Epithelial cell of proximal tubule (primary cell): Measurements from ENCODE around the gene AGAP3. TPM values are rescaled to one million over a fixed set of nuclear protein-coding genes. Genes with fewer than 3 reads are reported as not detected.

Source experiments
- DNase-seq: peaks from one replicate; pipeline ENCODE4 v3.0.0-alpha.2; 2011; ENCODE audit warnings: low read depth
- H3K4me3 ChIP-seq: 2 replicates; pipeline ENCODE4 v1.5.1; 2011; ENCODE audit warnings: low read depth, mild to moderate bottlenecking, low read length
- CTCF ChIP-seq: conservative IDR thresholded peaks from 2 replicates; pipeline ENCODE4 v1.5.1; 2012; ENCODE audit warnings: low read depth, mild to moderate bottlenecking, low read length
- total RNA-seq: library from RNA; depleted of rRNA; stranded (reverse); fragments of >200 nt; gene quantifications from 2 replicates; pipeline ENCODE4 v1.2.3, GENCODE V29; 2015

AGAP3 gene
- total RNA-seq, 1 donor from 2014 or later, result 60.1 TPM

GRCh38 chr7:151118108-151119054 is 32.1 kb downstream of the AGAP3 start:
- TF ChIP-seq CTCF, result no peak
- H3K4me3 ChIP-seq, result no peak overlapping the region
- no peak for DNase-seq

- H3K4me3 ChIP-seq, result no peak overlapping the region
- no peak for TF ChIP-seq CTCF
- no peak for DNase-seq
Observed at GRCh38 chr7:151119055-151119415, 32.8 kb downstream of the AGAP3 start.

- TF ChIP-seq CTCF, result no peak
- H3K4me3 ChIP-seq, result no peak overlapping the region
- DNase-seq, result no peak
Observed at GRCh38 chr7:151119902-151120301, 33.6 kb downstream of the AGAP3 start.

- no peak for TF ChIP-seq CTCF
- DNase-seq, result no peak
- H3K4me3 ChIP-seq, result no peak overlapping the region
Observed at GRCh38 chr7:151120896-151121295, 34.6 kb downstream of the AGAP3 start.

GRCh38 chr7:151121380-151122170 is 35.3 kb downstream of the AGAP3 start:
- no peak overlapping the region for H3K4me3 ChIP-seq
- no peak for DNase-seq
- TF ChIP-seq CTCF, result no peak

GRCh38 chr7:151122276-151122675 is 36.0 kb downstream of the AGAP3 start:
- TF ChIP-seq CTCF, result no peak
- no peak overlapping the region for H3K4me3 ChIP-seq
- no peak for DNase-seq

- no peak overlapping the region for H3K4me3 ChIP-seq
- TF ChIP-seq CTCF, result no peak
- no peak for DNase-seq
Observed at GRCh38 chr7:151122796-151123157, 36.5 kb downstream of the AGAP3 start.
